SK-N-SH (cell line): ENCODE data around the gene LRP2BP.

Experiments
- RXRA ChIP-seq: IDR thresholded peaks from 2 replicates; pipeline ENCODE4 v1.4.0; 2012; ENCODE audit warnings: low read depth, mild to moderate bottlenecking, borderline replicate concordance
- TF ChIP-seq, protein P1 (sequence below): fragments of 200-600 bp; sonication (generic); IDR thresholded peaks from 2 replicates; pipeline ENCODE4 v1.6.1; 2017; ENCODE audit warnings: antibody characterized with exemption, mild to moderate bottlenecking, moderate library complexity
- TF ChIP-seq, protein P2 (sequence below): IDR thresholded peaks from 2 replicates; pipeline ENCODE4 v1.6.1; 2012; ENCODE audit warnings: mild to moderate bottlenecking, low read depth, low read length, moderate library complexity

GRCh38 chr4:185380320-185380719, 15.4 kb downstream of the LRP2BP start:
- TF ChIP-seq, protein P1, sequence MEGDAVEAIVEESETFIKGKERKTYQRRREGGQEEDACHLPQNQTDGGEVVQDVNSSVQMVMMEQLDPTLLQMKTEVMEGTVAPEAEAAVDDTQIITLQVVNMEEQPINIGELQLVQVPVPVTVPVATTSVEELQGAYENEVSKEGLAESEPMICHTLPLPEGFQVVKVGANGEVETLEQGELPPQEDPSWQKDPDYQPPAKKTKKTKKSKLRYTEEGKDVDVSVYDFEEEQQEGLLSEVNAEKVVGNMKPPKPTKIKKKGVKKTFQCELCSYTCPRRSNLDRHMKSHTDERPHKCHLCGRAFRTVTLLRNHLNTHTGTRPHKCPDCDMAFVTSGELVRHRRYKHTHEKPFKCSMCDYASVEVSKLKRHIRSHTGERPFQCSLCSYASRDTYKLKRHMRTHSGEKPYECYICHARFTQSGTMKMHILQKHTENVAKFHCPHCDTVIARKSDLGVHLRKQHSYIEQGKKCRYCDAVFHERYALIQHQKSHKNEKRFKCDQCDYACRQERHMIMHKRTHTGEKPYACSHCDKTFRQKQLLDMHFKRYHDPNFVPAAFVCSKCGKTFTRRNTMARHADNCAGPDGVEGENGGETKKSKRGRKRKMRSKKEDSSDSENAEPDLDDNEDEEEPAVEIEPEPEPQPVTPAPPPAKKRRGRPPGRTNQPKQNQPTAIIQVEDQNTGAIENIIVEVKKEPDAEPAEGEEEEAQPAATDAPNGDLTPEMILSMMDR = no peak
- no peak for TF ChIP-seq RXRA
- TF ChIP-seq, protein P2, sequence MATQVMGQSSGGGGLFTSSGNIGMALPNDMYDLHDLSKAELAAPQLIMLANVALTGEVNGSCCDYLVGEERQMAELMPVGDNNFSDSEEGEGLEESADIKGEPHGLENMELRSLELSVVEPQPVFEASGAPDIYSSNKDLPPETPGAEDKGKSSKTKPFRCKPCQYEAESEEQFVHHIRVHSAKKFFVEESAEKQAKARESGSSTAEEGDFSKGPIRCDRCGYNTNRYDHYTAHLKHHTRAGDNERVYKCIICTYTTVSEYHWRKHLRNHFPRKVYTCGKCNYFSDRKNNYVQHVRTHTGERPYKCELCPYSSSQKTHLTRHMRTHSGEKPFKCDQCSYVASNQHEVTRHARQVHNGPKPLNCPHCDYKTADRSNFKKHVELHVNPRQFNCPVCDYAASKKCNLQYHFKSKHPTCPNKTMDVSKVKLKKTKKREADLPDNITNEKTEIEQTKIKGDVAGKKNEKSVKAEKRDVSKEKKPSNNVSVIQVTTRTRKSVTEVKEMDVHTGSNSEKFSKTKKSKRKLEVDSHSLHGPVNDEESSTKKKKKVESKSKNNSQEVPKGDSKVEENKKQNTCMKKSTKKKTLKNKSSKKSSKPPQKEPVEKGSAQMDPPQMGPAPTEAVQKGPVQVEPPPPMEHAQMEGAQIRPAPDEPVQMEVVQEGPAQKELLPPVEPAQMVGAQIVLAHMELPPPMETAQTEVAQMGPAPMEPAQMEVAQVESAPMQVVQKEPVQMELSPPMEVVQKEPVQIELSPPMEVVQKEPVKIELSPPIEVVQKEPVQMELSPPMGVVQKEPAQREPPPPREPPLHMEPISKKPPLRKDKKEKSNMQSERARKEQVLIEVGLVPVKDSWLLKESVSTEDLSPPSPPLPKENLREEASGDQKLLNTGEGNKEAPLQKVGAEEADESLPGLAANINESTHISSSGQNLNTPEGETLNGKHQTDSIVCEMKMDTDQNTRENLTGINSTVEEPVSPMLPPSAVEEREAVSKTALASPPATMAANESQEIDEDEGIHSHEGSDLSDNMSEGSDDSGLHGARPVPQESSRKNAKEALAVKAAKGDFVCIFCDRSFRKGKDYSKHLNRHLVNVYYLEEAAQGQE = no peak
